Peyer's patch (tissue), 4 donors: ENCODE data around the gene THBS1.

Source experiments
- CTCF ChIP-seq, 6 experiments: fragments of 450-650 bp in 4 of 6; fragments of 200-600 bp in 2 of 6; sonication (generic) in 1 of 6; IDR thresholded peaks; one replicate each; pipeline ENCODE4 v1.5.1; 2017 to 2019; ENCODE audit warnings: antibody characterized with exemption in 6 of 6, mild to moderate bottlenecking in 3 of 6, moderate library complexity in 1 of 6
- POLR2A ChIP-seq, 2 donors: fragments of 450-650 bp; IDR thresholded peaks; one replicate each; pipeline ENCODE4 v1.5.1; 2017; ENCODE audit warnings: antibody characterized with exemption in 2 of 2, mild to moderate bottlenecking in 2 of 2, moderate library complexity in 2 of 2

- TF ChIP-seq CTCF (IDR thresholded peaks at IDR 0.05) (no peak), POLR2A (IDR thresholded peaks at IDR 0.05) (no peak)
Measured at GRCh38 chr15:39645138-39645975, 64.5 kb downstream of the THBS1 start.
